Fibroblast of the aortic adventitia (primary cell): ENCODE results near the gene PTPRG. TPM values are rescaled to one million over a fixed set of nuclear protein-coding genes. Genes with fewer than 3 reads are reported as not detected.

Experiments
- DNase-seq: peaks from one replicate; pipeline ENCODE4 v3.0.0-alpha.2; 2010; ENCODE audit warnings: low read depth
- H3K4me3 ChIP-seq: 2 replicates; pipeline ENCODE4 v1.5.1; 2011; ENCODE audit warnings: low read depth, mild to moderate bottlenecking, control low read depth, low read length, moderate library complexity
- CTCF ChIP-seq: IDR thresholded peaks from 2 replicates; pipeline ENCODE4 v1.5.1; 2011; ENCODE audit warnings: mild to moderate bottlenecking, low read length, control low read depth, inconsistent platforms; ENCODE audit not compliant: insufficient read depth
- total RNA-seq: library from RNA; depleted of rRNA; stranded (reverse); fragments of >200 nt; gene quantifications from 2 replicates; pipeline ENCODE4 v1.2.3, GENCODE V29; 2012; ENCODE audit warnings: low replicate concordance

The PTPRG gene
- total RNA-seq, 1 donor = 52.0 TPM

- no peak for TF ChIP-seq CTCF
- no peak overlapping the region for H3K4me3 ChIP-seq
- peak; percentile 94 for DNase-seq
These were observed 333.9 kb downstream of the PTPRG start for GRCh38 chr3:61894988-61895935.

- no peak for DNase-seq
- TF ChIP-seq CTCF = no peak
- no peak overlapping the region for H3K4me3 ChIP-seq
These were observed 334.9 kb downstream of the PTPRG start for GRCh38 chr3:61896251-61896650.

DNA sequence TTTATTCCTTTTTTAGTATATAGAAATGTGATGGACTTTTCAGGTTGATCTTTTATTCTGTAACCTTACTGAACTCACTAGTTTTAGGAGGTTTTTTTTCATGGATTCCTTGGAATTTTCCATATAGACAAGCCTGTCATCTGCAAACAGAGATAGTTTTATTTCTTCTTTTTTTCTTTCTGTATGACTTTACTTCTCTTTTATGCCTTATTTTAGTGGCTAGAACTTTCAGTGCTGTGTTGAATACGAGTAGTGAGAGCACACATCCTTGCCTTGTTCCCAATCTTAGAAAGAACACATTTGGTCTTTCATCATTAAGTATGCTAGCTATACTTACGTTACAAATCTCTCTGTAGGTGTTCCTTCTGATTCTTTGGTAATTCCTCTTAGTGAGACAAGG, 336.5 kb downstream of the PTPRG start:
- TF ChIP-seq CTCF = no peak
- no peak overlapping the region for H3K4me3 ChIP-seq
- DNase-seq = no peak

- no peak for DNase-seq
- no peak overlapping the region for H3K4me3 ChIP-seq
- no peak for TF ChIP-seq CTCF
These were observed 338.5 kb downstream of the PTPRG start for GRCh38 chr3:61899700-61900462.

DNA sequence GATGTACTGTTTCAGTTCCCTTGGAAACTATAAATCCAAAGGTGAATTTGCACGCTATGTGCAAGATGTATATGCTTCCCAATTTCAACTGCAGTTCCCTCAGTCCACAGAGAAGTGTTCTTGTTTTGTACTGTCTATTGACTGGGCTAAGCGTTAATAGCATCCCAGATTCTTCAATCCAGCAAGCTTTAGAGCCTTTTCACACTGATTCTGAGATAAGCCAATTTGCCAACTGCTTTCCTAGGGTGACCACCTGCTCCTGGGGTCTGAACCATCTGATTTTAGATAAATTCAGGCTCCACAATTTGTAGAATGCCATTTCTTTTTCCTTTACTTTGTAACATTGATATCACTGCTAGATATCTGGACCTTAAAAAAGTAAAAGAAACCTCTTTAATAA, 340.1 kb downstream of the PTPRG start:
- no peak overlapping the region for H3K4me3 ChIP-seq
- DNase-seq = no peak
- no peak for TF ChIP-seq CTCF

DNA sequence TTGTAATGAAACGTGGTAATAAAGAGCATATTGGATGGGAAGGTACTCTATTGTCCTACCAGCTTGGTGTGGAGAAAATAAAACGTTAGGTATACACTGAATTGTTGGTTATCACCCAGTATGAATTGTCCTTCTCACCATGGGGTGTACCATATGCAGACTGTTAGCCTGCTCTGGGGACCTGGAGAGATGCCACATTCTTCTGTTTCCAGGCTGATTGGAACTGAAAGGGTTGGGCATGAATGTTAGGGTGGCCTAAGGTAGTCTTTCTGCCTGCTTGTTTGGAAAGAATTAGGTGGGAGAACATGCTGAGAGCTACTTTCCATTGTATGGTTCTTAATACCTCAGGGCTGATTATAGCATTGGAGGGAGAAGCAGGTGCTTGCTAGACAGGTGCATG, 340.6 kb downstream of the PTPRG start:
- TF ChIP-seq CTCF = no peak
- H3K4me3 ChIP-seq = no peak overlapping the region
- no peak for DNase-seq
